ENCODE measurements around the gene TAS1R3. TPM values are rescaled to one million over a fixed set of nuclear protein-coding genes. Genes with fewer than 3 reads are reported as not detected.

TAS1R3 gene
- total RNA-seq, 1 donor from 2014 or later, result 1.6 TPM

GRCh38 chr1:1330366-1331067 is 563 bp upstream of the TAS1R3 start:
- H3K27me3 ChIP-seq (ENCODE audit: control insufficient read depth in 3 of 3, insufficient read depth in 3 of 3, low read length in 3 of 3), result peaks cover 0 to 5% (median 4%) of the 10 kb centered on the region in 3 donors
- peaks cover 10 to 36% (median 16%) of the 10 kb centered on the region in 3 donors for H3K36me3 ChIP-seq (ENCODE audit: control insufficient read depth in 3 of 3, insufficient read depth in 3 of 3, low read length in 3 of 3)
- H3K9me3 ChIP-seq (ENCODE audit: control insufficient read depth in 3 of 3, low read length in 3 of 3), result no peaks in the 10 kb centered on the region
- H3K4me3 ChIP-seq (ENCODE audit: low read length in 3 of 3), result peak overlapping the region in 1 of 3 donors; percentile 25
- peaks cover 41 to 75% (median 59%) of the 10 kb centered on the region in 3 donors for H3K4me1 ChIP-seq (ENCODE audit: control insufficient read depth in 3 of 3, insufficient read depth in 3 of 3, low read length in 3 of 3)
- no peak overlapping the region for H3K27ac ChIP-seq (ENCODE audit: low read depth, low read length)
- peak overlapping the region in 2 of 3 donors; percentile 7 to 60 for H3K9ac ChIP-seq (ENCODE audit: low read depth in 1 of 3, low read length in 3 of 3)

DNA sequence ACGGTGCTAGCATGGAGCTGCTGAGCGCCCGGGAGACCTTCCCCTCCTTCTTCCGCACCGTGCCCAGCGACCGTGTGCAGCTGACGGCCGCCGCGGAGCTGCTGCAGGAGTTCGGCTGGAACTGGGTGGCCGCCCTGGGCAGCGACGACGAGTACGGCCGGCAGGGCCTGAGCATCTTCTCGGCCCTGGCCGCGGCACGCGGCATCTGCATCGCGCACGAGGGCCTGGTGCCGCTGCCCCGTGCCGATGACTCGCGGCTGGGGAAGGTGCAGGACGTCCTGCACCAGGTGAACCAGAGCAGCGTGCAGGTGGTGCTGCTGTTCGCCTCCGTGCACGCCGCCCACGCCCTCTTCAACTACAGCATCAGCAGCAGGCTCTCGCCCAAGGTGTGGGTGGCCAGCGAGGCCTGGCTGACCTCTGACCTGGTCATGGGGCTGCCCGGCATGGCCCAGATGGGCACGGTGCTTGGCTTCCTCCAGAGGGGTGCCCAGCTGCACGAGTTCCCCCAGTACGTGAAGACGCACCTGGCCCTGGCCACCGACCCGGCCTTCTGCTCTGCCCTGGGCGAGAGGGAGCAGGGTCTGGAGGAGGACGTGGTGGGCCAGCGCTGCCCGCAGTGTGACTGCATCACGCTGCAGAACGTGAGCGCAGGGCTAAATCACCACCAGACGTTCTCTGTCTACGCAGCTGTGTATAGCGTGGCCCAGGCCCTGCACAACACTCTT is 1.1 kb downstream of the TAS1R3 start:
- Histone ChIP-seq H3K27ac (ENCODE audit: low read depth, low read length) (no peak overlapping the region), H3K36me3 (ENCODE audit: control insufficient read depth in 3 of 3, insufficient read depth in 3 of 3, low read length in 3 of 3) (peaks cover 8 to 32% (median 16%) of the 10 kb centered on the region in 3 donors), H3K4me3 (ENCODE audit: low read length in 3 of 3) (no peak overlapping the region), H3K4me1 (ENCODE audit: control insufficient read depth in 3 of 3, insufficient read depth in 3 of 3, low read length in 3 of 3) (peaks cover 26 to 64% (median 43%) of the 10 kb centered on the region in 3 donors), H3K9ac (ENCODE audit: low read depth in 1 of 3, low read length in 3 of 3) (peak overlapping the region in 1 of 3 donors; percentile 25), H3K27me3 (ENCODE audit: control insufficient read depth in 3 of 3, insufficient read depth in 3 of 3, low read length in 3 of 3) (peaks cover 0 to 5% (median 4%) of the 10 kb centered on the region in 3 donors), H3K9me3 (ENCODE audit: control insufficient read depth in 3 of 3, low read length in 3 of 3) (no peaks in the 10 kb centered on the region)

DNA sequence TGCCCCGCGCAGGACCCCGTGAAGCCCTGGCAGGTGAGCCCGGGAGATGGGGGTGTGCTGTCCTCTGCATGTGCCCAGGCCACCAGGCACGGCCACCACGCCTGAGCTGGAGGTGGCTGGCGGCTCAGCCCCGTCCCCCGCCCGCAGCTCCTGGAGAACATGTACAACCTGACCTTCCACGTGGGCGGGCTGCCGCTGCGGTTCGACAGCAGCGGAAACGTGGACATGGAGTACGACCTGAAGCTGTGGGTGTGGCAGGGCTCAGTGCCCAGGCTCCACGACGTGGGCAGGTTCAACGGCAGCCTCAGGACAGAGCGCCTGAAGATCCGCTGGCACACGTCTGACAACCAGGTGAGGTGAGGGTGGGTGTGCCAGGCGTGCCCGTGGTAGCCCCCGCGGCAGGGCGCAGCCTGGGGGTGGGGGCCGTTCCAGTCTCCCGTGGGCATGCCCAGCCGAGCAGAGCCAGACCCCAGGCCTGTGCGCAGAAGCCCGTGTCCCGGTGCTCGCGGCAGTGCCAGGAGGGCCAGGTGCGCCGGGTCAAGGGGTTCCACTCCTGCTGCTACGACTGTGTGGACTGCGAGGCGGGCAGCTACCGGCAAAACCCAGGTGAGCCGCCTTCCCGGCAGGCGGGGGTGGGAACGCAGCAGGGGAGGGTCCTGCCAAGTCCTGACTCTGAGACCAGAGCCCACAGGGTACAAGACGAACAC is 1.8 kb downstream of the TAS1R3 start:
- H3K9ac ChIP-seq (ENCODE audit: low read depth in 1 of 3, low read length in 3 of 3), result peak overlapping the region in 1 of 3 donors; percentile 45
- peaks cover 26 to 60% (median 43%) of the 10 kb centered on the region in 3 donors for H3K4me1 ChIP-seq (ENCODE audit: control insufficient read depth in 3 of 3, insufficient read depth in 3 of 3, low read length in 3 of 3)
- no peak overlapping the region for H3K4me3 ChIP-seq (ENCODE audit: low read length in 3 of 3)
- H3K9me3 ChIP-seq (ENCODE audit: control insufficient read depth in 3 of 3, low read length in 3 of 3), result no peaks in the 10 kb centered on the region
- peaks cover 5 to 28% (median 10%) of the 10 kb centered on the region in 3 donors for H3K36me3 ChIP-seq (ENCODE audit: control insufficient read depth in 3 of 3, insufficient read depth in 3 of 3, low read length in 3 of 3)
- H3K27ac ChIP-seq (ENCODE audit: low read depth, low read length), result no peak overlapping the region
- H3K27me3 ChIP-seq (ENCODE audit: control insufficient read depth in 3 of 3, insufficient read depth in 3 of 3, low read length in 3 of 3), result peaks cover 0 to 5% (median 4%) of the 10 kb centered on the region in 3 donors

DNA sequence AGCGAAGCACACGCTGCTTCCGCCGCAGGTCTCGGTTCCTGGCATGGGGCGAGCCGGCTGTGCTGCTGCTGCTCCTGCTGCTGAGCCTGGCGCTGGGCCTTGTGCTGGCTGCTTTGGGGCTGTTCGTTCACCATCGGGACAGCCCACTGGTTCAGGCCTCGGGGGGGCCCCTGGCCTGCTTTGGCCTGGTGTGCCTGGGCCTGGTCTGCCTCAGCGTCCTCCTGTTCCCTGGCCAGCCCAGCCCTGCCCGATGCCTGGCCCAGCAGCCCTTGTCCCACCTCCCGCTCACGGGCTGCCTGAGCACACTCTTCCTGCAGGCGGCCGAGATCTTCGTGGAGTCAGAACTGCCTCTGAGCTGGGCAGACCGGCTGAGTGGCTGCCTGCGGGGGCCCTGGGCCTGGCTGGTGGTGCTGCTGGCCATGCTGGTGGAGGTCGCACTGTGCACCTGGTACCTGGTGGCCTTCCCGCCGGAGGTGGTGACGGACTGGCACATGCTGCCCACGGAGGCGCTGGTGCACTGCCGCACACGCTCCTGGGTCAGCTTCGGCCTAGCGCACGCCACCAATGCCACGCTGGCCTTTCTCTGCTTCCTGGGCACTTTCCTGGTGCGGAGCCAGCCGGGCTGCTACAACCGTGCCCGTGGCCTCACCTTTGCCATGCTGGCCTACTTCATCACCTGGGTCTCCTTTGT is 2.6 kb downstream of the TAS1R3 start:
- no peak overlapping the region for H3K4me3 ChIP-seq (ENCODE audit: low read length in 3 of 3)
- peak overlapping the region in 1 of 3 donors; percentile 45 for H3K9ac ChIP-seq (ENCODE audit: low read depth in 1 of 3, low read length in 3 of 3)
- H3K4me1 ChIP-seq (ENCODE audit: control insufficient read depth in 3 of 3, insufficient read depth in 3 of 3, low read length in 3 of 3), result peaks cover 23 to 58% (median 43%) of the 10 kb centered on the region in 3 donors
- no peak overlapping the region for H3K27ac ChIP-seq (ENCODE audit: low read depth, low read length)
- H3K27me3 ChIP-seq (ENCODE audit: control insufficient read depth in 3 of 3, insufficient read depth in 3 of 3, low read length in 3 of 3), result peaks cover 0 to 5% (median 4%) of the 10 kb centered on the region in 3 donors
- H3K36me3 ChIP-seq (ENCODE audit: control insufficient read depth in 3 of 3, insufficient read depth in 3 of 3, low read length in 3 of 3), result peaks cover 8 to 27% (median 11%) of the 10 kb centered on the region in 3 donors
- no peaks in the 10 kb centered on the region for H3K9me3 ChIP-seq (ENCODE audit: control insufficient read depth in 3 of 3, low read length in 3 of 3)

DNA sequence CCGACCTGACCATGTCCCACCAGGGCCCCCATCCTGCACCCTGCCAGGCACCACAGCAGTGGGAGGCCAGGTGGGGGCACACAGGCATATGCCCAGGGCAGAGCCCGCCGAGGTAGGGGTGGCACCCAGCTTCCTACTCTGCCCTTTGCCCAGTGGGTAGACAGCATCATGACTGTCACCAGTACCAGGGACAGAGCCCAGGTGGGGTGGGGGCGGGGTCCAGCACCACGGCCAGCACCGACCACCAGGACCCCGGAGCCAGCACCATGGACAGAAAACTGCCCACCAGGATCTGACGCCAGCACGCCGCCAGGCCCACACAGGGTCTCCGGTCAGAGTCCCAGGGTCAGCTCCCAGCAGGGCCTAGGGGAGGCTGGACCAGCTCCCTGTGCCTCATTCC is 3.8 kb downstream of the TAS1R3 start:
- no peak overlapping the region for H3K9ac ChIP-seq (ENCODE audit: low read depth in 1 of 3, low read length in 3 of 3)
- H3K4me1 ChIP-seq (ENCODE audit: control insufficient read depth in 3 of 3, insufficient read depth in 3 of 3, low read length in 3 of 3), result peaks cover 15 to 46% (median 33%) of the 10 kb centered on the region in 3 donors
- no peaks in the 10 kb centered on the region for H3K9me3 ChIP-seq (ENCODE audit: control insufficient read depth in 3 of 3, low read length in 3 of 3)
- H3K36me3 ChIP-seq (ENCODE audit: control insufficient read depth in 3 of 3, insufficient read depth in 3 of 3, low read length in 3 of 3), result peaks cover 16 to 27% (median 20%) of the 10 kb centered on the region in 3 donors
- no peak overlapping the region for H3K4me3 ChIP-seq (ENCODE audit: low read length in 3 of 3)
- H3K27me3 ChIP-seq (ENCODE audit: control insufficient read depth in 3 of 3, insufficient read depth in 3 of 3, low read length in 3 of 3), result peaks cover 0 to 4% (median 3%) of the 10 kb centered on the region in 3 donors
- H3K27ac ChIP-seq (ENCODE audit: low read depth, low read length), result no peak overlapping the region

DNA sequence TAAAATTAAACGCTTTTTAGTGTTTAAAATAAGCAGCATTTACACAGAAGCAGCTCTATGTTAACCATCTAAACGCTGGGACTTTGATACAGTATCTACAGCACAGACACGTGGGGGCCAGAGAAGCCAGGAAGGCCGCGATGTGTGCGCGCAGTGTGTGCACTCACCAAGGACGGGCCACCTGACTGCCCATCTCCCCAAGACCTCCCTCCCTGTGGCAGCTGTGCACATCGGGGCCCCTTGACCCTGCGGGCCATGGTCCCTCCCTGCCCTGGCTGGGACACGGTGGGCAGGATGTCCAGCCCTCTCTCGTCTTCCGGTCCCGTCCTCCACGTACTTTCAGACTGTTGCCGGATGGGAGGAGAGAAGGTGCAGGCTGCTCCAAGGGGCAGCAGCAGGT is 4.2 kb downstream of the TAS1R3 start:
- H3K27me3 ChIP-seq (ENCODE audit: control insufficient read depth in 3 of 3, insufficient read depth in 3 of 3, low read length in 3 of 3), result peaks cover 0 to 4% (median 0%) of the 10 kb centered on the region in 3 donors

DNA sequence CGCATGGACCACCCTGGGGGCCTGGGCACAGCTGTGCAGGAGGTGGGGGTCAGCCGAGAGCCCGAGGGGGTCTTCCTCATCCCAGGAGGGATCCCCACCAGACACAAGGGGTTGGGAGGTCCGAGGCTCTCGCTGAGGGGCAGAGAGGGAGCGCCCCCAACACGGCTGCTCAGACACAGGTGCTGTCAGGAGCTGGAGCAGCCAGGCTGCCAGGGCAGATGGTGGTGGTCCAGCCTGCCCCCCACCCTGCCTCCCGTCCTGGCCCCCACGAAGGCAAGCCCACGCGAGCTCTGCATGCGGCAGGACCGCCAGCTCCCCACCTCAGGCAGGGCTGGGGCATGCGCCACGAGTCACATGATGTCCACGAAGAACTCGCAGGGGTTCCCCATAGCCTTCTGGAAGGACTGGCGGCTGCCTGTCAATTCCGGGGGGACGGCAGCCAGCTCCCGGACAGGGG is 4.7 kb downstream of the TAS1R3 start:
- Histone ChIP-seq H3K27me3 (ENCODE audit: control insufficient read depth in 3 of 3, insufficient read depth in 3 of 3, low read length in 3 of 3) (peaks cover 0 to 4% (median 0%) of the 10 kb centered on the region in 3 donors), H3K9ac (ENCODE audit: low read depth in 1 of 3, low read length in 3 of 3) (no peak overlapping the region), H3K4me3 (ENCODE audit: low read length in 3 of 3) (no peak overlapping the region), H3K4me1 (ENCODE audit: control insufficient read depth in 3 of 3, insufficient read depth in 3 of 3, low read length in 3 of 3) (peaks cover 5 to 36% (median 23%) of the 10 kb centered on the region in 3 donors), H3K9me3 (ENCODE audit: control insufficient read depth in 3 of 3, low read length in 3 of 3) (no peaks in the 10 kb centered on the region), H3K36me3 (ENCODE audit: control insufficient read depth in 3 of 3, insufficient read depth in 3 of 3, low read length in 3 of 3) (peaks cover 22 to 37% (median 30%) of the 10 kb centered on the region in 3 donors), H3K27ac (ENCODE audit: low read depth, low read length) (no peak overlapping the region)

More for the DNA sequence above, 4.2 kb downstream of the TAS1R3 start:
- no peak overlapping the region for H3K27ac ChIP-seq (ENCODE audit: low read depth, low read length)
- H3K36me3 ChIP-seq (ENCODE audit: control insufficient read depth in 3 of 3, insufficient read depth in 3 of 3, low read length in 3 of 3), result peaks cover 16 to 31% (median 25%) of the 10 kb centered on the region in 3 donors
- no peak overlapping the region for H3K9ac ChIP-seq (ENCODE audit: low read depth in 1 of 3, low read length in 3 of 3)
- no peak overlapping the region for H3K4me3 ChIP-seq (ENCODE audit: low read length in 3 of 3)
- peaks cover 10 to 42% (median 29%) of the 10 kb centered on the region in 3 donors for H3K4me1 ChIP-seq (ENCODE audit: control insufficient read depth in 3 of 3, insufficient read depth in 3 of 3, low read length in 3 of 3)
- H3K9me3 ChIP-seq (ENCODE audit: control insufficient read depth in 3 of 3, low read length in 3 of 3), result no peaks in the 10 kb centered on the region

GRCh38 chr1:1336446-1336845 is 5.4 kb downstream of the TAS1R3 start:
- H3K27me3 ChIP-seq (ENCODE audit: control insufficient read depth in 3 of 3, insufficient read depth in 3 of 3, low read length in 3 of 3), result peaks cover 0 to 2% (median 0%) of the 10 kb centered on the region in 3 donors
- H3K9me3 ChIP-seq (ENCODE audit: control insufficient read depth in 3 of 3, low read length in 3 of 3), result no peaks in the 10 kb centered on the region
- H3K9ac ChIP-seq (ENCODE audit: low read depth in 1 of 3, low read length in 3 of 3), result no peak overlapping the region
- H3K4me3 ChIP-seq (ENCODE audit: low read length in 3 of 3), result no peak overlapping the region
- peaks cover 0 to 36% (median 17%) of the 10 kb centered on the region in 3 donors for H3K4me1 ChIP-seq (ENCODE audit: control insufficient read depth in 3 of 3, insufficient read depth in 3 of 3, low read length in 3 of 3)
- peaks cover 27 to 43% (median 36%) of the 10 kb centered on the region in 3 donors for H3K36me3 ChIP-seq (ENCODE audit: control insufficient read depth in 3 of 3, insufficient read depth in 3 of 3, low read length in 3 of 3)
- no peak overlapping the region for H3K27ac ChIP-seq (ENCODE audit: low read depth, low read length)
